ENCODE data around the gene ERAL1.
A peak's percentile ranks its signal among the peaks of the same experiment; 100 is the strongest.
"Not testable (repeated sequence)": the region's sequence is repeated elsewhere in the genome, so short reads cannot be mapped to it uniquely, and the experiment has no call there.

ERAL1 gene

DNA sequence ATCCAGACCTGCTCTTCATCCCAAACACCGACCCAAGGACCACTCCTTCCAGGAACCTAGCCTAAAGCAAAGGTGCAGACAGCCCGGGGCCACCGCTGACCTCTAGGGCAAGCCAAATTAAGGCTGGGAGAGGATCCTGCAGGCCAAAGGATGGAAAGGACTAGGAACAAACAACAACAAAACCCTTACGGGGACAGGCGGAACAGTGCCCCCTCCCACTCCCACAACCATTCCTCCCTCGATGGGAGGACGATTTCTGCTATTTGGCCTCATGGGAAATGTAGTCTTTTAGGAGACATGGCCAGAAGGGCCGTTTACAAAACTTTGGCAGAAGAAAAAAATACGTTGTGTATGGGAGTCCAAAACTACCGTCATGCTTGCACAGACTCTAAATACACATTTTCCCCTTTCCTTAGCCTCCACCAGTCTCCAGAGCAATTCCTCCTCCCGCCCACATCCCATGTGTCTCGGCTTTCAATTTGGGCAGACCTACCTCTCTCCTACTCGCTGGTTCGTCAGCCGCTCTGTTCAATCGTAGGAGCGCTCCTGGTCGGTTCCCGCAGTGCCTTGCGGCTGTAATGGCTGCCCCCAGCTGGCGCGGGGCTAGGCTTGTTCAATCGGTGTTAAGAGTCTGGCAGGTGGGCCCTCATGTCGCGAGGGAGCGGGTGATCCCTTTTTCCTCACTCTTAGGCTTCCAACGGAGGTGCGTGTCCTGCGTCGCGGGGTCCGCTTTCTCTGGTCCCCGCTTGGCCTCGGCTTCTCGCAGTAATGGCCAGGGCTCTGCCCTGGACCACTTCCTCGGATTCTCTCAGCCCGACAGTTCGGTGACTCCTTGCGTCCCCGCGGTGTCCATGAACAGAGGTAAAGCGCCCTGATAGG, at the start of gene ERAL1:
ERAL1 (plus strand) TSS at position 560 of the 879 bp plus-strand sequence; CDS start at position 579, 19 bp downstream.
- peak; percentile 97 for DNase-seq

DNA sequence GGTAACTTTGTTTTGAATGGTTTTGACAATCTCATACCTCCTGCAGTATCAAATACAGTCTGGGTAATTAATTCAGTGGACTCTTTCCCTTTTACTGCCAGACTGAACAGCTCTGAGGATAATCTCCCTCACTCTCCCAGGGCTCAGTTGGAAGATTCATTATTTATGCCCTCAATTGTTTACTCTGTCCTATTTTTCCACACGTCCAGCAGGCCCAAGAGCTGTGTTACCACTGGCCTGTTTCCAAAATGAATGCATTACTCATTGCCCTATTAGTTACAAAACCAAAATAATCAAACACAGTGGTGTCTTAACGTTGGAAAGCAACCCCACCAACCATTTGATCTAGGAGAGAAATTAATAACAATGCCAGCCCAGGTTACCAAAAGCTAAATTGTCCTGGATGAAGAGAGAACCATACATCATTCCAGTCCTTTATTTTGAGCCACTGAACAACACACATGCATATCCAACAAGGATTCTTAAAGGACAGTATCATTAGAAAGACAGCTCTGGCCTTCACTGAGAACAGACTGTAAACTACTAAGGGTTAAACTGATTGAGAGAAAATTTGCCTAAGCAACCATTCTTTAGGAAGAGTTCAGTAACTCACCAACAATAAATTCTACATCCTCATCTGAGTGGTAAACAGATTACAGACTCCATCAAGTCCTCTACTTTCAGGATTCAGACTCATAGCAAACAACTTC, 46.7 kb upstream of the ERAL1 start:
- DNase-seq = peak; percentile 56

DNA sequence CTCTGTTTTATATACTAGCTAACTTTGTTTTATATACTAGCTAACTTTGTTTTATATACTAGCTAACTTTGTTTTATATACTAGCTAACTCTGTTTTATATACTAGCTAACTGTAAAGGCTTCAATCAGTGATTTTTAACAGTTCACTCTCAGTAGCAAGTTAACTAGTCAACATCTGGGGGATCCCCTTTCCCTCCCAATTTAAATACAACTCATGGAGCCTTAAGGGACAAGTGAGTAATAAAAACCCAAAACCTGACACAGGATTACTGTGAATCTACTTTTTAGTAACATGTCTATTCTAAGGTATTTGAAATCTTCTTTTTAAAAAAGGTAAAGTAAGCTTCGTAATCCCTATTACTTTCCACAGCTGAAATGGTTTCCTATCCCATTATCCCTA, 44.4 kb upstream of the ERAL1 start:
- DNase-seq = no peak

DNA sequence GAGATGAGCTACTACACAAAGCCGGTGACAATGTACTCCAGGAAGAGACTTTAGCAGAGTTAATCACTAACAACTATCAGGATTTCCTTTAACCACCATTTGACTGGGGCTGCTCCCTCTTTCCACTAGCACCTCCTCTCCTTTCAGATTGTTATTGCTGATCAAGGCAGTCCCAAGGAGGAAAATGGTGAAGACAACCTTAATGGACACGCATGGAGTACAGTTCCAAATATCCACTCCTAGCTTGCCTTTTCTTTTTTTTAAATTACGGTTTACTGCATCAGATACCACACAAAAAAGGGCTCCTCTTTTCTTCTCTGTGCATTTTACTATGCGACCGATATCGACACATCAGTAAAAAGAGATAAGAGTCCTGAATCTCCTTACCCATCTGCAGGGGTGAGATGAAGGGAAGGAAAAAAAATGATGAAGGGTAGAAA, 43.1 kb upstream of the ERAL1 start:
- peak; percentile 79 for DNase-seq

DNA sequence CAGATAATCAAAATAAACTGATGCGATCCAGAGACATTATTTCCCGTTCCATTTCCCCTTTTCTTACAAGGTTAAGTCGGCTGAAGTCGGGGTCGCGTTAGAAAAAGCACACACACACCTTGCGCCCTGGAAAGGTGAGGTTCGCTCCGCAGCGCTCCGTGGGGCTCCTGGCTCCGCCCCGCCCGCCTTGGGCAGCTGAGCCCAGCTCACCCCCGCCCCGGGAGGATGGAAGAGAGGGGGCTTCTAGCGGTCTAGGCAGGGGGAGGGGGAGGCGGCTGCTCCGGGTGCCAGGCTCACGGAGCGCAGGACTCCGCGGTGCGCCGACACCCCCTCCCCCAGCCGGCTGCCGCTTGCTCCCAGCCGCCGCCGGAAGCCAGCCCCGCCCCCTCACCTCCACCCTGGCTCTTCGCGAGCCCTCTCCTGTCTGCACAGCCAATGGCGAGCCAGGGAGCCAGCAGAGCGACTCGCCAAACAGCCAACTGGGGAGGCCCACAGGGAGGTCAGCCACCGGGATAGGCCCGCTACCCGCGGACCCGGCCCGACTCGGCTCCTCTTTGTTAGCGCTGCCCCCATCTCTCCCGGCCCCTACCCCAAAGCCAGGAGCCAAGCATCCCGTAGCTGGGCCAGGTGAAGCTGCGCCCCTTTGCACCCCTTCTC, 42.6 kb upstream of the ERAL1 start:
- DNase-seq = peak; percentile 98

DNA sequence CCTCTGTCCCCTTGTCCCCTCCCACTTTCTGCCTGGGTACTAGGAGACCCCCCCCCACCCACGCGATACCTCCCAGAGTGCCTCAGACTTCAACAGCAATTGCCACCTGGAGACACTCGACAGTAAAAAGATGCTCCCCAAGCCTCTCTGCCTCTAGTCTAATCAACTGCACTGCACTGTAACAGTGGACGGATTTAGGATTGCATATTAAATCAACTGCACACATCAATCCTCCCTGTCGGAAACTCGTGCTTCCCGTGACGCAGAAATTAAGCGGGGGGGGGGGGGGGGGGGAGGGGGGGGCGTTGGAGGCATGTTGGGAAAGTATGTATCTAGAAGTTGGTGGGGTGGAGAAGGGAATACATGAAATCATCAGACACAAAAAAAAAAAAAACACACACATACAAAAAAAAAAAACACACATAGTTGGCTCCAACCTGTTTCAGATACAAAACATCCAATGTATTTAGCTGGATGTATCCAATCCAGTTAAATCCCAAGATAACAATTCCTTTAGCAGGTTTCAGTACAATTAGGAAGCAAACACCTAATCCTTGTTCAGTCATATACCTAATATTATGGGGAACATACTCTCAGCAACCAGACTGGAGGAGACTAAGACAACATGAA, 42.0 kb upstream of the ERAL1 start:
- peak; percentile 98 for DNase-seq

DNA sequence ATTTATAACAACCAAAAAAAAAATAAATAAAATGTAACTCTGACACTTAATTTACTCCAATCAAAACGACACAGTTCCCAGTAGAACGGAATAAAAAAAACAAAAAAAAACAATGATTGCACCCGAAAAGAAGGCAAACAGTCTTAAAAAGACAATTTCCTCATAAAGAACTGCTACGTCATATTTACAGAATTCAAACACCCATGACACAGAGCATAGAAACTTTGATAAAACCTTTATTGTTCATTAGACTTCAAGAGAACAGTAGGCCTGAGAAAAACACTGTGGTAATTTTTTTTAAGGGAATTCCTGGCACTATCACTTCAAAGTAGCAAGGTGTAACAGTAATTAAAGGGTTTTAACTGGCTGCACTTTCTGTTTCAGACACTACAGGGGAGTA, 38.3 kb upstream of the ERAL1 start:
- DNase-seq = no peak

DNA sequence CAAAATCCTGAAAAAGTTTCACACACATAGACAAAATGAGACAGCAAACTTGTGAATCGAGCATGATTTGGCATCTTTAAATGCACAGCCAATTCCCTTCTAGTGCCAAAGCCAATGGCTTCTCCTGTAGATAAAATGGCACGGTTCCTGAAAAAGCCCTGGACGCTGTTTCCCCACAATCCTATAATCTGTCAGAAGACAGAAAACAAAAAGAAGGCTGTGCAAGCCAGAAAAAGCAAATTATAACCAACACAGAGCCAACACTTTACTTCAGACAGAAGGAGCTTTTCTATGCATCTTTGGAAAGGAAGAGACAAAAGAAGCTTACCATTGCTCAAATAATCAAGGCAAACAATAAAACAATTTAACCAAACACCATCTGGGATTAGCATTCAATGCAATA, 36.0 kb upstream of the ERAL1 start:
- no peak for DNase-seq

DNA sequence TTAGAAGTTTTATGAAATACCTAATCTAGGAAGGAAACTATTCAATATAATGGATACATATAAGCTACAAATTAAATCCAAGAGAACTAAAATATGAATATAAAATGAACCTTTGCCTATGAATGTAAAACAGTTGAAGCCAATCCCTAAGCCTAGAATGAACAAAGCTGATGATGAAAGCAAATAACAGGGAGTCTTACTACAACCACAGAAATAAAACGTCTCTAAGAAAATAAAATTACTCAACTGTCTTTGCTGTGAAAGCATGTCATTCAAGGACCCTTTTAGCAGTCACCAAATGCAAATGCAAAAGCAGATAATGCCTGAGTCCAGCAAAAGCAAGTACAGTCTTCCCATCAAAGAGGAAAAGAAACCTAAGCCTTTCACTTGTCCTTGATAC, 35.2 kb upstream of the ERAL1 start:
- no peak for DNase-seq

DNA sequence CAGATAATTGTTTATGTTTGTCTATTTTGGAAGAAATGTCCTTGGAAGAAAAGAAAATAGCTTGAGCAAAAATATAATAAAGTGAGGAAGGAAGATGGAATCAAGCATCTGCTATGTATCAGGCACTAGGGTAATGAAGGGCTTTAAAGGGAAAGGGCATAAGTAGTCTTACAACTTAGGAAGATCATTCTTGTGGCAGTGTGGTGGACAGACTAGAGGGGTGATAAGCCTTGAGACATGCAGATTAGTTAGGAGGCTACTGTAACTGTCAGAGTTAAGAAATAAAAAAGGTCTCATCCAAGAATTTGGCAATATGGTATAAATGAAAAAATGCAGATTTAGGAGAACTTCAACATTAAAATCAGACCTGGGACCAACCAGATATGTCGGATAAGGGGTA, 27.1 kb upstream of the ERAL1 start:
- DNase-seq = no peak

DNA sequence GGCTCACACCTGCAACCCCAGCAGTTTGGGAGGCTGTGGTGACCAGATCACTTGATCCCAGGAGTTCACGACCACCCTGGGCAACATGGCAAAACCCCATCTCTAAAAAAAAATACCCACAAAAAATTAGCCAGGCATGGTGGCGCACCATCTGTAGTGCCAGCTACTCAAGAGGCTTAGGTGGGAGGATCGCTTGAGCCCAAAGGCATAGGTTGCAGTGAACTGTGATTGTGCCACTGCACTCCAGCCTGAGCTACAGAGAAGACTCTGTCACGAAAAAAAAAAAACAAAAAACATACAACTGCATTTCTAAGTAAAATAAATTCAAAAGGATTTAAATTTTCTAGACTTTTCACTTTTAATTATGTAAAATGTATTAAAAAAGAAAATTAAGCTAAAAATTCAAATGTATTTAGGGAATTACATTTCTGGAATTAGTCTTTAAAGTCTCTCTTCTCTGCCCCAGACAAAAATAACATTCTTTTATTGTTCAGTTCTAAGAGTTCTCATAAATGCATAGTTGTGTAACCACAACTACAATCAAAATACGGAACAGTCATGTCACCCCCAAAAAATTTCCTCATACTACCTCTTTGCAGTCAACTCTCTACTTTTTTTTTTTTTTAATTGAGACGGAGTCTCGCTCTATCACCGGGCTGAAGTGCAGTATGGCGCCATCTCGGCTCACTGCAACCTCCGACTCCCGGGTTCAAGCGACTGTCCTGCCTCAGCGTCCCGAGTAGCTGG, 26.3 kb upstream of the ERAL1 start:
- DNase-seq = no peak

DNA sequence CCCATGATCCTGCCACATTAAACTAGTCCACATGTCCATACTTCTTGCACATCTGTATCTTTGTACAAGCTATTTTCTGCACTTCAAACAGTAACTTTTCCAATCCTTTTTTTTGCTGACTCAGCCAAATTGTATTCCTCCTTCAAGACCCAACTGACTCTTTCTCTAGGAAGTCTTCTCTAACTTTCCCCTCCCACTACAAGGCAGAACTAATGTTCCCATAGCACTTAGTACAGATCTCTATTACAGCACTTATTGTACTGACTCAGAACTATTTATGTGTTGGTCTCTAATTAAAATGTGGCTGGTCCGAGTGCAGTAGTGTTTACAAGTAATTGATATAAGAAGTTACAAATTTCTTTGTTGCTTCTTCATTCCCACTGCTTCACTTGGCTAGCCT, 20.4 kb upstream of the ERAL1 start:
- DNase-seq = no peak

DNA sequence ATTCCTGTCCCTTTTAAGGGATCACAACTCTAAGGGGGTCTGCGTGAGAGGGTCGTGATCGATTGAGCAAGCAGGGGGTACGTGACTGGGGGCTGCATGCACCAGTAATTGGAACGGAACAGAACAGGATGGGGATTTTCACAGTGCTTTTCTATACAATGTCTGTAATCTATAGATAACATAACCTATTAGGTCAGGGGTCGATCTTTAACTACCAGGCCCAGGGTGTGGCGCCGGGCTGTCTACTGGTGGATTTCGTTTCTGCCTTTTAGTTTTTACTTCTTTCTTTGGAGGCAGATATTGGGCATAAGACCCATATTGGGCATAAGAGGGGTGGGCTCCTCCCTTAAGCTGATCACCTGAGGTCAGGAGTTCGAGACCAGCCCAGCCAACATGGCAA, 18.3 kb upstream of the ERAL1 start:
- not testable (repeated sequence) for DNase-seq

DNA sequence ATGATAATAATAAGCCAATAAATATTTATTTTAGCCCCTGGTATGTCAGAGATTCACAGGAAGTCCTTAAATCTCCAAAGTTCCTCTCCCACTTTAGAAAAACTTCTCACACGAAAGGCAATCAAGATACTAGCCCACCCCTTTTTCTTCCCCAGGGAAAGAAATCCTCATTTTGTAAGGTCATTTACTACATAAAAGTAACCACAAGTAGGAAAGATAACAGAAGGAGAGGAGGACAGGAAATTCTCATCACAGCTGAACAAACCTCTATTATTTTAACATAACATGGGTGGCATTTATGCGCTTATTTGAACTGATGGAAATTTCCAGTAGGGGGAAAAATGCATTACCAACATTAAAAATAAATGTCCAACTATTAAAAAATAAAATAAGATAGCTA, 15.6 kb upstream of the ERAL1 start:
- no peak for DNase-seq

DNA sequence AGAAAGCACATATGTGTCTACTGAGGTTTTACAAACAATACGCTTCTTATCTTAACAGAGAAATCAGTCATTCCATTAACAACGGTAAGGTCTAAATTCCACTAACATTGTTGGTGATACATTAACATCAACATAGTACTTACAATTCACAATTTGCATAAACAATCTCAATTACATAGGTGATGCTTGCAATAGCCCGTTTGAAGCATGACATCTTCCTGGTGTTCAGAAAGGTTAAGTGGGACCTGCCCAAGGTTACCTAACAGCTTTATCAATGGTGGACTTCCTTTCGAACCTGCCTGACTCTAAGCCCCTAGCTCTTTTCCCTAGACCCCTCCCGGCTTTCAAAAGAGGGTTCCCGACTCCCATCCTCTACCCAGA, 12.9 kb upstream of the ERAL1 start:
- DNase-seq = peak; percentile 63

DNA sequence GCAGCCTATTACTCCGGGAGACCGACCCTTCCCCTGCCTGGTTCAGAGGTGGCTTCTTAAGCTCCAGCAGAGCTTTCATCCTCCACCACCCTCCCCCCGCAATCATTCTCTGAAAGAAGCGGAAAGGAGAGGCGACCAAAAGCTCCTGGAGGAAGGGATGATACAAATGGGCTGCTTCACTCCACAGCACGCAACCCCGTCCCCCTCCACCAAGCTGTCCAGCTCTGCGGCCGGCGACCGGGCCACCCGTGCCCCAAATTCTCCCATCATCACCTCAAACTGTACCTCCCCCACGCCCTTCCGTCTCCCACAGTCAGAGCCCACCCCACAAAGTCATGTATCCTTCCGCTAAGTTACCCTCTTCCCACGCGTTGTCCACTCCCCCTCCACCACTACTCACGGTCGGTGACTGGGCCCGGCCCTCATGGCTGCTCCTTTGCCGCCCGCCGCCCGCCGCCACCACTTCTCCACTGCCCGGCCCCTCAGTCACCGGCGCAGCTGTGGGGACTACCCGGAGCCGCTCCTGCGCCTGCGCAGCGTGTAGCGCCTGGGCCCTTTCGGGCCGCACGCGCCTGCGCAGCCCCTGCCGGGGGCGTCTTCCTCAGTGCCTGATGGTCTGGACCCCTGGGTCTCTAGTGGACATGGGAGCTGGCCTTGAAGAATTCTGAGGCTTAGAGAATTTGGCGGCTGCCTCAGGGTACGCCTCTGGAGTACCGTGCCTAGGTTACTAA, 12.4 kb upstream of the ERAL1 start, which contains the start of gene FAM222B:
FAM222B (minus strand) TSS at position 509 of the 731 bp plus-strand sequence. CDS start 76,123 bp downstream, outside the sequence.
- DNase-seq = peak; percentile 83

DNA sequence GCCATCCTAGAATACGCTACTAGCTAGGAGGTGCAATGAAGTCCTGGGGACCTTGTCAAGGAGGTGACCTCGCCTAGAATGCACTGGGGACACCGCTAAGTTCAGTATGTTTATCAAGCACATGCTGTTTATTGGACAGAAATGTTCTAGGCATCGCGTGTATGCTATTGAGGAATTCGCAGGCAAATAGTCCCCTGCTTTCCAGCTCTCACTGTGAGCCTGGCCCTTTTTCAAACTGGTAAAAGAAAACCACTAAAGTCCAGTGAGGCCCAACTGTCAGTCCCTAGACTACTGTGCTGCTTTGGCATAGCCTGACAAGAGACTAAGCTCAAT, 11.0 kb upstream of the ERAL1 start:
- no peak for DNase-seq

DNA sequence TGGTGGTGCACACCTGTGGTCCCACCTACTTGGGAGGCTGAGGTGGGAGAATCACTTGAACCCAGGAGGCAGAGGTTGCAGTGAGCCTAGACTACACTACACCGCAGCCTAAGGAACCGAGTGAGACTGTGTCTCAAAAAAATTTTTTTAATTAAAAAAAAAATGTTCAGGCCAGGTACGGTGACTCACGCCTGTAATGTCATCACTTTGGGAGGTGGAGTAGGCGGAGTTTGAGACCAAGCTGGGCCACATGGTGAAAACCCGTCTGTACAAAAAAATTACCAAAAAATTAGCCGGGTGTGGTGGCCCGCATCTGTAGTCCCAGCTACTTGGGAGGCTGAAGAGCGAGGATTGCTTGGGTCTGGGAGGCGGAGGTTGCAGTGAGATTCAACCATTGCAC, 8.6 kb upstream of the ERAL1 start:
- DNase-seq = no peak

DNA sequence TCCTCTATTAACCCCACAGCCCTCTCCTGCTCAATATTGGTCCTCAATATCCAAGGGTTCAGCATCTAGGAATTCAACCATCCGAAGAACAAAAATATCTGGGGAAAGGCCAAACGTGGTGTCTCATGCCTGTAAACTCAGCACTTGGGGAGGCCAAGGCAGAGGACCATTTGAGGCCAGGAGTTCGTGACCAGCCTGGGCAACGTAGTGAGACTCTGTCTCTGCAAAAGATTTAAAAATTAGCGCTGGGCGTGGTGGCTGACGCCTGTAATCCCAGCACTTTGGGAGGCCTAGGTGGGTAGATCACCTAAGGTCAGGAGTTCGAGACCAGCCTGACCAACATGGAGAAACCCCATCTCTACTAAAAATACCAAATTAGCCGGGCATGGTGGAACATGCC, 8.1 kb upstream of the ERAL1 start:
- DNase-seq = not testable (repeated sequence)

DNA sequence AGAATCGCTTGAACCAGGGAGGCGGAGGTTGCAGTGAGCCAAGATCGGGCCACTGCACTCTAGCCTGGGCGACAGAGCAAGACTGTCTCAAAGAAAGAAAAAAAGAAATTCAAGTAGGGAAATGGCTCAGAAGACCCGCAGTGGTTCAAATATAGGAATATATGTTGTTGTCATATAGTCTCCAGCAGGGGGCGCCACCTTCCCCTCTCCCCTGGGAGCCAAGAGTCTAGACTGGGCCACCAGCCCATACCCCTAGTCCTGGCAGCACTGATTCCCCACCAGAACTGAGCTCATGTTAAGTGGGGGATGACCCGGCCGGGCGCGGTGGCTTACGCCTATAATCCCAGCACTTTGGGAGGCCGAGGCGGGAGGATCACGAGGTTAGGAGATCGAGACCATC, 6.1 kb upstream of the ERAL1 start:
- DNase-seq = not testable (repeated sequence)

DNA sequence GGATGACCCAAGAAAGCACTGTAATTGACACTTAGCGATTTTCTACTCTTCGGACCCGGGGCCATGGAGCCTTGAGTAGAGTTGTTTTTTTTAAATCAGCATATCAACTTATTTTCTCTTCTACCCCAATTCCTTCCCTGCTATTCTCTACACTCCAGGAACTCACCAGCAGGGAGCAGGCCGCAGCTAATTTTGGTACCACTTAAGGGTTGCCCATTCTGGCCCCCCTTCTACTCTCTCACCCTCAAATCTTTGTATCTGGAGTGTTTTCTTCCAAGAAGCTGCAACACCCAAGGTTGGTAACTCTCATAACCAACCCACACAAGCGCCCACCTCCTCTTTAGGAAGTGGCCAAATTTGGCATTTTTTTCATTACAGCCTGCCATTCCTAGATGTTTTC, 5.5 kb upstream of the ERAL1 start:
- no peak for DNase-seq

DNA sequence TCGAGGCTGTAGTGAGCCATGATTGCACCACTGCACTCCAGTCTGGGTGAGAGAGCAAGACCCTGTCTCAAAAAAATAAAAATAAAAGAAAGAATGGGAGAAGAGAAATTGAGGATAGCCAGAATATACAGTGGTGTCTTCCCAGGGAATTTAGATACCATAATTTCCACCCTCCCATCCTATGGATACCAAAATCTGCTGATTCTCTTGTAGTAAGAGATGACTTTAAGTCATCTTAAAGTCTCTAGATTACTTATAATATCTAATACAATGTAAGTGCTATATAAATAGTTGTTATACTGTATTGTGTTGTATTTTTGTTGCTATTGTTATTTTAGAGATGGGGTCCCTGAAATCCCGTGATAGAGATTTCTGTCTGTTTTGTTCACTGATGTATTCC, 1.5 kb upstream of the ERAL1 start:
- DNase-seq = no peak

All from NCI-H510A treated with DMSO at 0.1 percent for 48 hours (cell line).